Measurements from ENCODE around the gene LRRC47. TPM values are rescaled to one million over a fixed set of nuclear protein-coding genes. Genes with fewer than 3 reads are reported as not detected.

Gene LRRC47
- polyA plus RNA-seq, 1 experiment = 17.7 TPM

- POLR2A ChIA-PET = no interaction called here
- CTCF ChIA-PET = interaction anchor here (0.8 to 1.9 kb wide), 2 partner anchors 14 to 17 kb away, joined by 4 to 9 read pairs; no protein-coding TSS in a partner anchor
- Histone ChIP-seq H3K36me3 (ENCODE audit: control insufficient read depth, insufficient read depth, low read length) (peaks cover 13% of the 10 kb centered on the region), H3K4me3 (ENCODE audit: low read depth, low read length) (no peak overlapping the region), H3K27me3 (ENCODE audit: control insufficient read depth, insufficient read depth, low read length) (no peaks in the 10 kb centered on the region)
- no peak for DNase-seq (ENCODE audit: low read depth)
- no peak for TF ChIP-seq CTCF (IDR thresholded peaks at IDR 0.05; ENCODE audit: insufficient read depth, low read depth, low read length)
Observed at GRCh38 chr1:3741566-3742438, 54.5 kb downstream of the LRRC47 start.

GRCh38 chr1:3740752-3741151, 55.5 kb downstream of the LRRC47 start:
- Histone ChIP-seq H3K4me3 (ENCODE audit: low read depth, low read length) (no peak overlapping the region), H3K36me3 (ENCODE audit: control insufficient read depth, insufficient read depth, low read length) (peaks cover 14% of the 10 kb centered on the region), H3K27me3 (ENCODE audit: control insufficient read depth, insufficient read depth, low read length) (no peaks in the 10 kb centered on the region)
- ChIA-PET CTCF (no interaction called here), POLR2A (no interaction called here)
- DNase-seq (ENCODE audit: low read depth) = no peak
- no peak for TF ChIP-seq CTCF (IDR thresholded peaks at IDR 0.05; ENCODE audit: insufficient read depth, low read depth, low read length)

- Histone ChIP-seq H3K27me3 (ENCODE audit: control insufficient read depth, insufficient read depth, low read length) (no peaks in the 10 kb centered on the region), H3K36me3 (ENCODE audit: control insufficient read depth, insufficient read depth, low read length) (peaks cover 14% of the 10 kb centered on the region), H3K4me3 (ENCODE audit: low read depth, low read length) (no peak overlapping the region)
- CTCF ChIA-PET = interaction anchor here (1.3 kb wide), 1 partner anchor 16 kb away, joined by 3 read pairs; no protein-coding TSS in a partner anchor
- no peak for TF ChIP-seq CTCF (IDR thresholded peaks at IDR 0.05; ENCODE audit: insufficient read depth, low read depth, low read length)
- POLR2A ChIA-PET = no interaction called here
- no peak for DNase-seq (ENCODE audit: low read depth)
Observed at GRCh38 chr1:3740042-3740441, 56.3 kb downstream of the LRRC47 start.

- no peak for DNase-seq (ENCODE audit: low read depth)
- Histone ChIP-seq H3K4me3 (ENCODE audit: low read depth, low read length) (no peak overlapping the region), H3K36me3 (ENCODE audit: control insufficient read depth, insufficient read depth, low read length) (peaks cover 14% of the 10 kb centered on the region), H3K27me3 (ENCODE audit: control insufficient read depth, insufficient read depth, low read length) (no peaks in the 10 kb centered on the region)
- no peak for TF ChIP-seq CTCF (IDR thresholded peaks at IDR 0.05; ENCODE audit: insufficient read depth, low read depth, low read length)
- POLR2A ChIA-PET = no interaction called here
- CTCF ChIA-PET = interaction anchor here (0.6 to 1.3 kb wide), 2 partner anchors 15 to 70 kb away, joined by 3 to 4 read pairs; no protein-coding TSS in a partner anchor
Observed at GRCh38 chr1:3738943-3739342, 57.4 kb downstream of the LRRC47 start.

- no peak for DNase-seq (ENCODE audit: low read depth)
- POLR2A ChIA-PET = no interaction called here
- TF ChIP-seq CTCF (IDR thresholded peaks at IDR 0.05; ENCODE audit: insufficient read depth, low read depth, low read length) = no peak
- CTCF ChIA-PET = interaction anchor here (0.7 to 1.8 kb wide), 2 partner anchors 12 kb away, joined by 3 to 7 read pairs; no protein-coding TSS in a partner anchor
- no peak overlapping the region for H3K4me3 ChIP-seq (ENCODE audit: low read depth, low read length)
- peaks cover 11% of the 10 kb centered on the region for H3K36me3 ChIP-seq (ENCODE audit: control insufficient read depth, insufficient read depth, low read length)
- H3K27me3 ChIP-seq (ENCODE audit: control insufficient read depth, insufficient read depth, low read length) = no peaks in the 10 kb centered on the region; the same call in 1 of the 2 replicates
Observed at GRCh38 chr1:3736708-3737107, 59.6 kb downstream of the LRRC47 start.

All from BJ (cell line).